HG03520 (cell line): ENCODE results near the gene NTNG2.

Experiments
- ATAC-seq: cut with Tn5 transposase; IDR thresholded peaks from one replicate; pipeline ENCODE4 v1.9.1; 2021; ENCODE audit warnings: mild to moderate bottlenecking, moderate library complexity; ENCODE audit not compliant: unreplicated experiment

The NTNG2 gene

DNA sequence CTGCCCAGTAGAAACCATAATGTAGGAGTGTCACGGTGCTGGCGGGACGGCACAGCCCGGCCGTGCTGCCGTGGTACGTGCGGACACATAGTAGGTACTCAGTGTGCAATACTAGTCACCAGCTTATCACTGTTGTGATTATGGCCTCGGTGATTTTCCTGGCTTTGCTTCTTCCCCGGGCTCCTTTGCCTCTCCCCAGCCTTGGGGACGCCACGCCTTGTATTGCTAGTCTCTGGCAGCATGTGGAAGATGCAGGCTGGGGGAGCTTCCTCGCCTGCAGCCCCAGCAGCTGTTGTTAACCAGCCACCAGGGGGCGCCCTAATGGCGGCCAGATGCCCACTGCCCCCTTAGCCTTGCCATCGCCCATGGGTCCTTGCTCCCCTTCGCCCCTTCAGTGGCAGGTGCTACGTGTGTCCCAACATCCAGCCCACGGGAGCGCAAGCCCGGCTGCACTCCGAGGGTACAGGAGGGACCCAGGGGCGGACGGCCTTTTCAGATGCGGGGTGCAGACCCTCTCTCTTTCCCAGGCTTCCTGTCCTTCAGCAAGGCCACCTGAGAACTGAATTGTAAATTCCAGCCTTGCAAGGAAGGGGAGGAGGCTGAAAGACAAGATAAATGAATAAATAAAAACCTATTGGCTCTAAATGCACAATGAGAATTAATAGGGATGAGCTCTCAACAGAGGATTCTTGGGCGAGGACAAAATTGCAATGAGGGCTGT, 8.0 kb downstream of the NTNG2 start:
- ATAC-seq = no peak

DNA sequence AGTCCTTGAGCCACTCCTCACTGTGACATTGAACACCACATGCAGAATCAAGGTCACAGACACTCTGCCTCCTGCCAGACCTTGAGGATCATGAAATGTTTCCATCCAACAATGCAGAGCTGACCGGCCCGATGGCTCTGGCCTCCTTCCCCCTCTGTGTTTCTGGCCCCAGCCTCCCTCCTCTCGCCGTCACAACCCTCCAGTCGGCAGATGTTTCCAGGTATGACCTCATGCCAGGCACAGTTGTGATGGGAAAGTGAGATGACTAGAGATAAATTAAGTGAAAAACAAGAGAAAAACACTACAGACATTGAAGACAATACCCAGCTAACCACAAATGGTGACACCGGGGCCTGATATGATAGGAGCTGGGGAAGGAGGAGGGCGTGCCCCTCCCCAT, 9.8 kb downstream of the NTNG2 start:
- ATAC-seq = no peak

GRCh38 chr9:132172185-132172584, 10.3 kb downstream of the NTNG2 start:
- no peak for ATAC-seq

- ATAC-seq = no peak
Observed at GRCh38 chr9:132175431-132175830, 13.6 kb downstream of the NTNG2 start.

DNA sequence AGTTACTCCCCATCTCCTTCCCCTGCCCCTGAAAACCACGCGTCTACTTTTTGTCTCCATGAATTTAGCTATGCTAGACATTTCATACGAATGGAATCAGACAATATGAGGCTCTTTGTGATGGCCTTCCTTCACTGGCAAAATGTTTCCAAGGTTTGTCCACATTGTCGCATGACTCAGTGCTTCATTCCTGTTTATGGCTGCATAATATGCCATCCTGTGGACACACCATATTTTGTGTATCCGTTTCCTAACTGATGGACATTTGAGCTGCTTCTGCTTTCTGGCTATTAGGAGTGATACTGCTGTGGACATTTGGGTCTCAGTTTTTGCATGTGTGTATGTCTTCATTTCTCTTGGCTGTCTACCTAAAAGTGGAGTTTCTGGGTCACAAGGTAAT, 14.5 kb downstream of the NTNG2 start:
- ATAC-seq = no peak

DNA sequence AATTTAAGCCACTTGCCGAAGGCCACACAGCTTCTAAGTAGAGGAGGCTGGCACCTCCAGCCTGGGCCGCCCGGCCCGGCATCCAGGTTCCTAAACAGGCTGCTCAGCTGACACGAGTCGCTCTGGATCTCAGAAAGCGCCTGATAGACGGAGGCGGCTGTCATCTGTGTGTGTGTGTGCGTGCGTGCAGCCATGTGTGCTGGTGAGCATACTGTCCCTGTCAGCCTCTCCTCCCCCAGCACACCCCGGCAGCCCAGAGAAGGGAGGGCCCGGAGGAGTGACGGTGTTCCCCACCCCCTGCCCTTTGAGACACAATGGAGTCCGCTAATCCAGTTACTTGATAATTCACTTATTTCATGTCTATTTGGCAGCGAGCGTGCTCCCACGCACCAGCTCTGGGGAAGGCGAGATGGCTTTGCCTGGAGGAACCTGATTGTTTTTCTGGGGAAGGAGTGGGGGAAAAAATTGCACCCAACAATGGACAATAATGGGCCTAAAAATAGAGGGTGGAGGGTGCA, 20.0 kb downstream of the NTNG2 start:
- no peak for ATAC-seq

DNA sequence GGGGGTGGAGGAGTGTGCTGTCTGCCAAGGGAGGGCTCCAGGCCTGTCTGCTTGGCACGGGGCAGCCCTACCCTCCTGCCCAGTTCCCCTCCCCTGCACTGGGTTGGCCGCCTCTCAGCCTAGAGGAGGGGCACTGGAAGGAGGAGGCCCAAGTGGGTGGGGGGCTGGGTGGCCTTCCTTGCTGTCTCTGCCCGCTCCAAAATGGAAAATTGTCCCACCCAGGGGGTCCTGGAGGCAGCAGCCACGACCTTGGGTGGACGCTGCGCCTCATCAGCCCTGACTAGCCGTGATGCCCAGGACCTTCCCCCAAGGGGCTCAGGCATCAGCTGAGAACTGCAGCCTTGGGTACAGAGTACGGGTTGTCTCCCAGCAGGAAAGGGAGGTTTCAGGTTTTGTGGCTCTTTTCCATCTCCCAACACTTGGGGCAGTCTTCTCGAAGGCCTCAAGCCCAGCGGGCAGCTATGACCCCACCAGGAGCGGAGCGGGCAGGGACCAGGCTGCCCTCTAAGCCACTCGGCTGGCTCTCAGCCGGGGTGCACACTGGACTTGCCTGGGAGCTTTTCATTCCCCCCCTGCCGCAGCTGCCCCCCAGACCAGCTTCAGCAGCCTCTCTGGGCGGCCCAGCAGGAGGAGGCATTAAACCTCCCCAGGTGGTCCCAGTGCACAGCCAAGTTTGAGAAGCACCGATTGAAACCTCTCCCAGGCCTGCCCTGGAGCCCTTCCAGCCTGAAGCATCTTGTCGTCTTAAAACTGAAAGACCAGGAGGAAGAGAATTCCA, 20.6 kb downstream of the NTNG2 start:
- no peak for ATAC-seq

- no peak for ATAC-seq
Observed at GRCh38 chr9:132183134-132183533, 21.3 kb downstream of the NTNG2 start.

DNA sequence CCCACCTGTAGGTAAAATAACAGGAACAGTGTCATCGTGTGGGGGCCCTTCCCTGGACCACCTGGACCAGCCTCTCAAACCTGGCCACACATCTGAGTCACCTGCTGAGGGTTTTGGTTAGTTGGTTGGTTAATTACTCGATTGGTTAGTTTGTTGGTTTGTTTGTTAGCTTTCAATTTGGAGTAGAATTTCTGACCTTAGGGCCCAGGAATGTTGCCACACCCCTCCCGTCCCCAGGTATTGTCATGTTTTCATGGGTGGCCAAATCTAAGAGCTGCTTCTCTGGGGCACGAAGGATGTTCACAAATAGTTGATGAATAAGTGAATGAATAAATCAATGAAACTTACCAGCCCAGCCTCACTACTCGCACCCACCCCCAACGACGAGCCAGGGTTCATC, 21.9 kb downstream of the NTNG2 start:
- no peak for ATAC-seq

DNA sequence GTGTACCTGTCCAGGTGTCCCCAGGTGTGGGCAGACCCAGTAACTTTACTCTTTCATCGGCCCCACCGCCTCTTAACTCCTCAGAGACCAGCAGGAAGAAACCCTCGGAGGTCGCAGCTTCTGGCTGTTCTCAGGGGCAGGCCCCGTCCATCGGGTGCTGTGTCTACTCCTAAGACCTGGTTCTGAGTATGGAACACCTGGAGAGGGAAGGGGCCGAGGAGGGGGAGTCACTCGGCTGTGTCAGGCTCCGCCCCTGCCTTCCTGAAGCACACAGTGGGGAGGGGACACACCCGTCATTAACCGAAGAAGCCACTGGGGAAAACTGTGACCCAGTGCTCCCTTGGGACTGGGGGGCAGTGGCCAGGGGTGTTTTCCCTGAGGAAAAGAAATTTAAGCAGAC, 22.3 kb downstream of the NTNG2 start:
- ATAC-seq = no peak

GRCh38 chr9:132185073-132186009, 23.5 kb downstream of the NTNG2 start:
- no peak for ATAC-seq

- ATAC-seq = no peak
Observed at GRCh38 chr9:132187121-132187620, 25.3 kb downstream of the NTNG2 start.

DNA sequence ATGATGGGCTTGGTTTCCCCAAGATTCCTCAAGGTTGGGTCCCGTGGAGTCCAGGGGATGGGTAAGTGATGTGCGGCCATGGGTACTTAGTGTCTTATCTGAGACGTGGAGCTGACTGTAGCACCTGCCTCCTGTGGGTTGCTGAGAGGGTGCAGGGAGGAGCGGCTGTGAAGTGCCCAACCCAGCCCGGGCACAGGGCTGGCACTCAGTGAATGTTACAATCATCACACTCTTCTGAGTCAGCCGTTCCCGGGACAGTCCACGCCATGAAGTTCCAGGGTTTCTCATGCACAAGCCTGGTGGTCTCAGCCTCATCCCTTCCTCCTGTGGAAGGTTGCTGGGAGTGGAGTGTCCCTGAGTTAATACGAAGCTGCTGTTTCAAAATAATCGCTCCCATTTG, 29.1 kb downstream of the NTNG2 start:
- ATAC-seq = no peak

GRCh38 chr9:132192728-132193127, 30.9 kb downstream of the NTNG2 start:
- no peak for ATAC-seq

GRCh38 chr9:132193227-132194124, 31.6 kb downstream of the NTNG2 start:
- ATAC-seq = no peak

GRCh38 chr9:132194508-132194907, 32.6 kb downstream of the NTNG2 start:
- no peak for ATAC-seq

GRCh38 chr9:132197315-132197714, 35.5 kb downstream of the NTNG2 start:
- no peak for ATAC-seq

DNA sequence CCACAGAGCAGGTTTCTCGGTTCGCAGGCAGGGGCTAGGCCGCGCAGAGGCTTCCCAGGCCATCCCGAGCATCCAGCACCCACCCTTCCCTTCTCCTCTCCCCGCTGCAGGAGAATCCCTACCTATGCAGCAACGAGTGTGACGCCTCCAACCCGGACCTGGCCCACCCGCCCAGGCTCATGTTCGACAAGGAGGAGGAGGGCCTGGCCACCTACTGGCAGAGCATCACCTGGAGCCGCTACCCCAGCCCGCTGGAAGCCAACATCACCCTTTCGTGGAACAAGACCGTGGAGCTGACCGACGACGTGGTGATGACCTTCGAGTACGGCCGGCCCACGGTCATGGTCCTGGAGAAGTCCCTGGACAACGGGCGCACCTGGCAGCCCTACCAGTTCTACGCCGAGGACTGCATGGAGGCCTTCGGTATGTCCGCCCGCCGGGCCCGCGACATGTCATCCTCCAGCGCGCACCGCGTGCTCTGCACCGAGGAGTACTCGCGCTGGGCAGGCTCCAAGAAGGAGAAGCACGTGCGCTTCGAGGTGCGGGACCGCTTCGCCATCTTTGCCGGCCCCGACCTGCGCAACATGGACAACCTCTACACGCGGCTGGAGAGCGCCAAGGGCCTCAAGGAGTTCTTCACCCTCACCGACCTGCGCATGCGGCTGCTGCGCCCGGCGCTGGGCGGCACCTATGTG, 36.1 kb downstream of the NTNG2 start:
- no peak for ATAC-seq

GRCh38 chr9:132199056-132199455, 37.2 kb downstream of the NTNG2 start:
- no peak for ATAC-seq
